IPS-15b (cell line): ENCODE results near the gene PDZRN3.

ENCODE experiments used
- H3K27me3 ChIP-seq: one replicate; pipeline ENCODE4 v1.6.1; 2013; ENCODE audit warnings: low read length; ENCODE audit not compliant: control insufficient read depth, insufficient read depth
- H3K36me3 ChIP-seq: one replicate; pipeline ENCODE4 v1.6.1; 2013; ENCODE audit warnings: low read length; ENCODE audit not compliant: control insufficient read depth, insufficient read depth
- H3K4me1 ChIP-seq: one replicate; pipeline ENCODE4 v1.6.1; 2013; ENCODE audit warnings: mild to moderate bottlenecking, low read length; ENCODE audit not compliant: control insufficient read depth, insufficient read depth
- H3K4me3 ChIP-seq: one replicate; pipeline ENCODE4 v1.5.1; 2013; ENCODE audit warnings: low read depth, low read length
- H3K9ac ChIP-seq: one replicate; pipeline ENCODE4 v1.6.1; 2013; ENCODE audit warnings: low read depth, mild to moderate bottlenecking, low read length
- H3K9me3 ChIP-seq: one replicate; pipeline ENCODE4 v1.6.1; 2013; ENCODE audit warnings: mild to moderate bottlenecking, low read length; ENCODE audit not compliant: control insufficient read depth, insufficient read depth

PDZRN3 gene

DNA sequence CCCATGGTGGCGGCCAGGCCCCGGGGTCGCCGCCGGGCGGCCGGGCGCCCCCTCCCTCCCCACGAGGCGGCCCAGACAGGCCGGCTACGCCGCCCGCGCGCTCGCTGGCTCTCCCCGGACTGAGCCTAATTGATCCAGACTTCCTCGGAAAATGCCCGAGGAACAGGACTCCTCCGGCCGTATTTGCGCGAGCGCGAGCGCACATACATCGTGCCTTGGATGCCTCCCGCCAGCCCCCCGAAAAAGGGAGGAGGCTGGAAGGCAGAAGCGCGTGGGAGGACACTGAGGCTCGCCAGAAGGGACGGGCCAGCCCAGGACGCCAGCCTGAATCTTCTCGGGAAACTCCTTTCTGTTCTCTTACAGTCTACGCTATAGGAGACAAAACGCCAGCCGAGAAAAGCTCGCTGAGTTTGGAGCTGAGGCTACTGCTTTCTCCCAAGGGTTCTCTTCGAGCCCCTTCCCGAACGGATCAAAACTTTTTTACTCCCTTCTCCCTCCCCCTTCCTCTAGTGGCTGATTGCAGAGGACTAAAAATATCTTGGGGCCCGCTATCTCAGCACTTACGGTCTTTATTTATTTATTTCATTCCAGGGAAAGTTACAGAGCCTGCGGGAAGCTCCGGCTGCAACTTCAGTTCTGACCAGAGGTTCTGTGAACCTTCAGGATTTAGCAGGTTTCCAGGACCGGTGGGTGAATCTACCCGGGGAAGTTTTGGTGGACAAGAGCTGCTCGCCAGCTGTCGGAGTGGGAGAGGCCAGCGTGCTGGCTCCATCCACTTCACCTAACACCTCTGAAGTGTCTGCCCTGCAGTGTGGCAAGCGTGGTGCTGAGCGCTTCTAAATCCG lies at the start of gene PDZRN3:
Gene PDZRN3 (minus strand): TSS at position 121 of the 845 bp plus-strand sequence.
- H3K36me3 ChIP-seq, result no peaks in the 10 kb centered on the region
- no peak within 1 kb of the TSS for H3K9ac ChIP-seq
- H3K4me1 ChIP-seq, result peaks cover 8% of the 10 kb centered on the region
- H3K4me3 ChIP-seq, result peak within 1 kb of the TSS; percentile 76
- peaks cover 36% of the 10 kb centered on the region for H3K27me3 ChIP-seq
- H3K9me3 ChIP-seq, result no peaks in the 10 kb centered on the region

DNA sequence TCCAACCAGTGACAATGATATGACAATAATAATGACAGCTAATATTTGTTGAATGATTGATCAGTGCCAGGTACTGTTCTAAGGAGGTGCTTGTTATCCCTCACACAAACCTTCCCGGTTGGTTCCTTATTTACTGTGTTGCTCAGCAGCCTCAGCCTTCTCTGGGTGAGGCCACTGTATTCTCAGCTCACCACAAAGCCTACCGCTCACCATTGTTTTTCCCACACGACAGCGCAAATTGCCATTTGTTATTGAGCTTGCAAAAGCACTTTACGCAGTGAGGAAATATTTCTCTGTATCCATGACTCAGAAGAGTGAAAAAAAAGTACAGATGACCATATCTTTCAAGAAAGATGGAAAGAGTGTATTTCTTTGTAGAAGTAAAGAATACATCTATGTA lies 49.5 kb upstream of the PDZRN3 start:
- Histone ChIP-seq H3K9ac (no peak overlapping the region), H3K9me3 (no peaks in the 10 kb centered on the region), H3K27me3 (no peaks in the 10 kb centered on the region), H3K4me3 (no peak overlapping the region), H3K4me1 (peaks cover 29% of the 10 kb centered on the region), H3K36me3 (no peaks in the 10 kb centered on the region)

DNA sequence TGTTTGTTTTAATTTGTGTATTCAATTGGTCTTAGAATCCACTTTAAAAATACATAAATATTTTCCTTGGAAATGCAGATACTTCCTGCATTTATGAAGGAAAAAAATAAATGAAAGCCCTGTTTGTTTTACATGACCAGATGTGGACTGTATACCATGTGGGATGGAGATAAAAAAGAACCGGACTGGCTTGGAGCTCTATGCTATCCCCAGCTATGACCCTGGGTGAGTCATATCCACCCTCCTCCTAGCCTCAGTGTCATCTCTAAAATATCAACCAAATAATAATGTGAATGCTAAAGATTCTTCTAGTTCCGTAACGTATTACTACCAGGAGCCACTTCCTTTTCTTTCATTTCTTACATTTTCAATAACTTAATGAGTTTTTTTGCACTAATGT lies 44.5 kb upstream of the PDZRN3 start:
- H3K9me3 ChIP-seq, result no peaks in the 10 kb centered on the region
- H3K4me1 ChIP-seq, result peaks cover 37% of the 10 kb centered on the region
- H3K36me3 ChIP-seq, result no peaks in the 10 kb centered on the region
- no peak overlapping the region for H3K9ac ChIP-seq
- no peak overlapping the region for H3K4me3 ChIP-seq
- no peaks in the 10 kb centered on the region for H3K27me3 ChIP-seq

DNA sequence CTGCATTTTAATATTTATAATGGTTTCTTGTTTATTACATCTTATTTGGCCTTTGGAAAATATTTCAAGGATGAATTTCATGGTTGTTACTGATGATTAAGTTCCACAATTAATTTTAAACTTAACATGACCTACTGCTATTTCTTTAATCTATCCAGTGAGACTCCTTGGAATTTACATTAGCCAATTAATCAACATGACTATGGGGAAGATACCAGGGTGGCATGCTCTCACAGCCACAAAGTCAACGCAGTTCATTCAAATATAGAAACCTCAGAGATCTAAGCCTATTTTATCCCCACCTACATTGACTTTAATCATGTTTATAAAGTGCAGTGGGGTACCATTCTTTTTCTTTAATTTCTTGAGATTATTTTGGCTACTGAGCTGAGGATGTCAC lies 43.6 kb upstream of the PDZRN3 start:
- Histone ChIP-seq H3K9ac (no peak overlapping the region), H3K36me3 (no peaks in the 10 kb centered on the region), H3K9me3 (no peaks in the 10 kb centered on the region), H3K27me3 (no peaks in the 10 kb centered on the region), H3K4me3 (no peak overlapping the region), H3K4me1 (peaks cover 32% of the 10 kb centered on the region)

DNA sequence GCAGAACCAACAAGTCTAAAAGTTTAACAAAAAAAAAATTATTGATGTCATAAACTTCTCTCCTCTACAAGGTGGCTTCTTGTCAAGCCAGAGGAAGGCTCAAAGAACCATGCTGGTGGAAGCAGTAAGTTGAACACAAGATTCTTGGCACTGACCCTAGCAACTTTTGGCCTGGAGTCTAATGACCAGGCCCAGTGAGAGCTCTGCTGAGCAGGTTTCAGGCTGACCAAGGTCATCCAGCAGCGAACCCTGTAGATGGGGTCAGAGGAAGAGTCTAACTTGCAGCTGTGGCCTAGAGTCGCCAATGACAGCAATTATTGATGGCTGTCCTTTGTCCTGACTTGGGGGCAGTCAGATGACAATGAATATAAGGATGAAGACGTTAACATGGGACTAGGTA lies 43.1 kb upstream of the PDZRN3 start:
- no peaks in the 10 kb centered on the region for H3K27me3 ChIP-seq

DNA sequence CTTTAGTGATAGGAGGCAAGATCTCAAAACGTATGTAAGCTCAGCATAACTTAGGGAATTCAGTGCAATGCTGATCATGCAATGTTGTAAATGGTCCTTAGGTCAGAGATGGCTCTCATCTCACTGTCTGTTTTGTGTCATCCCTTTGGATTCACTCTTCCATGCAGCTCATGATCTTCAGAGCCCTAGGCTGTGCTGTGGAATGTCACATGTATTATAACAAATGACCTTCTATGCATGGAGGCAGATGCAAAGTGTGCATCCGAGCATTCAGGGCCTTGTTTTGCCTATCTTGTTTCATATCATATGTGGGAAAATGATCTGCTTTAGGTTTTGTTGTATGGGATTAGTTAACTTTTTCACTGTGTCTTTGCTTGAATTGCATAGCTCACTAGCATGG lies 40.5 kb upstream of the PDZRN3 start:
- Histone ChIP-seq H3K4me1 (peaks cover 24% of the 10 kb centered on the region), H3K4me3 (no peak overlapping the region), H3K36me3 (no peaks in the 10 kb centered on the region), H3K9me3 (no peaks in the 10 kb centered on the region), H3K9ac (no peak overlapping the region), H3K27me3 (no peaks in the 10 kb centered on the region)

More for the DNA sequence above, 43.1 kb upstream of the PDZRN3 start:
- H3K9ac ChIP-seq, result no peak overlapping the region
- H3K36me3 ChIP-seq, result no peaks in the 10 kb centered on the region
- H3K9me3 ChIP-seq, result no peaks in the 10 kb centered on the region
- no peak overlapping the region for H3K4me3 ChIP-seq
- H3K4me1 ChIP-seq, result peaks cover 32% of the 10 kb centered on the region

DNA sequence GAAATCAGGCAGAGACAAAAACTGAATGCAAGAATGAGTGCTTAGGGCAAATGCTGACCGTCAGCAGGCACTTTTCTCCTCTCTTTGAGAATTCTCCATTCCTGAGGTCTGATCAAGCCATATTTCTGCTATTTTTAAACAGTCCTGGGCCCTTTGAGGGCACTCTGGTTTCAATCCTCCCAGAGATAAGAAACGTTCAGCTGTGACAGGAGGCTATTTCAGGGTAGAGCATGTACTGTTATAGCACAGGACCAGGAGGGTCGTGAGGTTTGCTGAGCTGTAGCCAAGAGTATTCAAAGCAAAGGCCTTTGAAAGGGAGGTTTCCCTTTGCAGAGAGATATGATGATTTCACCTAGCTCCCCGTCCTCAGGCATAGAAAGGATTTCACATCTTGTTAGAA lies 39.6 kb upstream of the PDZRN3 start:
- H3K27me3 ChIP-seq, result no peaks in the 10 kb centered on the region
- H3K4me3 ChIP-seq, result no peak overlapping the region
- H3K9ac ChIP-seq, result no peak overlapping the region
- no peaks in the 10 kb centered on the region for H3K36me3 ChIP-seq
- no peaks in the 10 kb centered on the region for H3K9me3 ChIP-seq
- H3K4me1 ChIP-seq, result peaks cover 16% of the 10 kb centered on the region

DNA sequence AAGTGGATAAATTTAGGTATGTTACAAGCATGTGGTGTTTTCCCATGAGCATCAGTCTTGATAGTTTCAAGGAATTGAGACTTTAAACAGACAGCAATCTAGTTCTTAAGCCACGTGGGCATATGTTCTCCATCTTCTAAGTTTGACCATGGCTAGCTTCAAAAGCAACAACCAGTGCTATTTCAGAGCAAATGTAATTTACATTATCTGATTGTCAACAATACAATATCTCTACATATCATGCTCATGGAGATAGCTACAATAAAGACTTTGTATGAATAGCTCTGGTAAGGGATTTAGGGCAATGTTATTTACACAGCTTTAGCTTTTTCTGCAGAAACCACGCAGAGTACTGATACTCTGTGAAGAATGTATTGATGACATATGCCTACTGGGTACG lies 38.8 kb upstream of the PDZRN3 start:
- Histone ChIP-seq H3K27me3 (no peaks in the 10 kb centered on the region), H3K4me3 (no peak overlapping the region), H3K4me1 (peaks cover 9% of the 10 kb centered on the region), H3K9me3 (no peaks in the 10 kb centered on the region), H3K36me3 (no peaks in the 10 kb centered on the region), H3K9ac (no peak overlapping the region)

DNA sequence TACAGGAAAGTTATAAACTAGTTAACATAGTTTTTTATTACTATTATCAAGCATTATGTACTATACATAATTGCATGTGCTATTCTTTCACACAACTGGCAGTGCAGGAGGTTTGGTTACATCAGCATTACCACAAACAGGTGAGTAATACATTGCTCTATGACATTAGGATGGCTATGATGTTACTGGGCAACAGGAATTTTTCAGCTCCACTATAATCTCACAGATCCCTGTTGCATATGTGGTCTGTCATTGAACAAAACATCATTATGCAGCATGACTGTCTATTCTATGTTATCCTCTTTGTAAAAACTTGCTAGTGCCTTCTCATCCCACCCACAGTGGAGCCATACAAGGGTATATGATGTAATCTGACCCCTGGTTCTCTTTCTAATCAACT lies 36.5 kb upstream of the PDZRN3 start:
- Histone ChIP-seq H3K36me3 (no peaks in the 10 kb centered on the region), H3K9ac (no peak overlapping the region), H3K27me3 (peaks cover 2% of the 10 kb centered on the region), H3K9me3 (no peaks in the 10 kb centered on the region), H3K4me3 (no peak overlapping the region), H3K4me1 (peaks cover 7% of the 10 kb centered on the region)

DNA sequence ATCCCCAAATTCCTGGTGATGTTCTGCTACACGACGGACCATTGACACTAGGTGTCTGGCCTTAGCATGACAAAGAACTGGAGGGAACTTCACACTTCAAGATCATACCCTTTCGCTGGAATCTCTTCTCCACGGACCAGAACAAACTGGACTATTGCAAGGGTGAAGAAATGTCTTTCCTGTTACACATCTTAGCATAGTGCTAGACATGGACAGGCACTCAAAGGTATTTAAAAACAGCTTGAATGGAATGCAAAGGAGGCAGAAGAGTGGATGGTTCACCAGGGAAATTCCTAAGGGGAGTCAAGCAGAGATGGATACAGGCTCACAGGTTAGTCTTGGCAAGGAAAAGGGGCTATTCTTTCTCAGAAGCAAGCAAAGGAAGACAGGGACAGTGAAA lies 33.5 kb upstream of the PDZRN3 start:
- Histone ChIP-seq H3K27me3 (peaks cover 2% of the 10 kb centered on the region), H3K4me3 (no peak overlapping the region), H3K9me3 (no peaks in the 10 kb centered on the region), H3K36me3 (no peaks in the 10 kb centered on the region), H3K9ac (no peak overlapping the region), H3K4me1 (peaks cover 7% of the 10 kb centered on the region)

DNA sequence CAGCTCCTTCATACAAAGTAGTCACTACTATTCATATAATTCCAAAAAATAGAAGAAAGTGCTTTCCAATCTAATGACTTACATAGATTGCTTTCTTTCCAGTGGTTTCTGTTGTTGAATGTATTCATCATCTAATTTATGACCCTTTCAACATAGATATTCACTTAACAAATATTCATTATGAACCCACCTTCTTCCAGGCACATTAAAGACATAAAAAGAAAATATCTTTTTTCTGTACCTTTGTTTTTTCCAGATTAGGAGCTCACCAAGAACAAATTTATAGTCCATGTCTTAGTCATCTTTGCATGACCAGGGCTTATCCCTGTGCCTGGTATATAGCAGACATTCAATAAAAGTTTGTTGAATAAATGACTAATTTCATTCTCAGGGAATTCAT lies 32.4 kb upstream of the PDZRN3 start:
- peaks cover 2% of the 10 kb centered on the region for H3K27me3 ChIP-seq
- H3K9ac ChIP-seq, result no peak overlapping the region
- H3K4me3 ChIP-seq, result no peak overlapping the region
- H3K9me3 ChIP-seq, result no peaks in the 10 kb centered on the region
- no peaks in the 10 kb centered on the region for H3K36me3 ChIP-seq
- peaks cover 7% of the 10 kb centered on the region for H3K4me1 ChIP-seq

DNA sequence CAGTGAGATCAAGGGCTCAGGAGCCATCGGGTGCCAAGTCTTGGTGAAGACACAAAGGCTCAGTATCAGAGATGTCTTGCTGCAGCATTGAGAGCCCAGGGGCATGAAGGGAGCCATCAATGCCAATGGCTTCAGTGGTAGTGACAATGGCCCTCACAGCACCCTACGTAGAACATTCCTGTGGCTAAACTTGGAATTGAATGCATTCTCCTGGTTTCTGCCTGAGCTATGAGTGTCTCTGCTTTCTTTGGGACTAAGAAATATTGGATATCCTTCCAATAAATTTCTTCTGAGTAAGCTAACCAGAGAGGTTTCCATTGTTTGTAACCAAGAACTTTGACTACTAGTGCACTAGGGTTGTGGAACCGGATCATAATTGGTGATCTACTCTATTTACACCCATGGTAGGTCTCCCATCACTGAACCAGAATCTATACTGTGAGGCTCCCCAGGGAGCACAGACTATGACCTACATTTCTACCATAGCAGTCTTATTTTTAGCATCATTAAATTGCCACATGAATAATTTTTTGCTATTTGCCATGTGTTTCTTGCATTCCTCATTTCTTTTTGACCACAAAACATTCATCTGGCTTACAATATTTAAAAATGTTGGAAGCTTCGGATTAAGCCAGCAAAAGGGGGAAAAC lies 31.6 kb upstream of the PDZRN3 start:
- H3K4me1 ChIP-seq, result peaks cover 7% of the 10 kb centered on the region
- H3K4me3 ChIP-seq, result no peak overlapping the region
- no peaks in the 10 kb centered on the region for H3K9me3 ChIP-seq
- H3K36me3 ChIP-seq, result no peaks in the 10 kb centered on the region
- H3K9ac ChIP-seq, result no peak overlapping the region
- peaks cover 2% of the 10 kb centered on the region for H3K27me3 ChIP-seq
